ENCODE data around the gene ZFP92.
"Not testable (repeated sequence)": the region's sequence is repeated elsewhere in the genome, so short reads cannot be mapped to it uniquely, and the experiment has no call there.

ZFP92 gene

DNA sequence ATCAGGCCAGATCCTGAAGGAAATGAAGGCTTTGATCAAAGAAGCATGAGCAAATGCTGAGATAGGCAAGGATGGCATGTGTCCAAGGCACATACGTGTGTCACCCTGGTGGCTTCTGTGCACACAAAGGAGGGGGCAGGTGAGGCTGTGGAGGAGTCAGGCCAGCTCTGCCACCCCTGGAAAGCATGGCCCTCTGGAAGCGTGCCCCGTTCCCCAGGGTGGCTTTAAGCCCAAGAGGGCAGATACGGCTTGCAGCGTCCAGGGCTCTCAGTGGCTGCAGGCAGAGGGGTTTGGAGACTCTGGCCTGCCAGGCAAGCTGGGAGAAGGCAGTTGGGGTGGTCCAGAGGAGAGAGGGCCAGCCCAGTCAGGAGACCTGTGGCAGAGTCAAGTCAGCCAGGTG is 35.7 kb upstream of the ZFP92 start:
- H3K36me3 ChIP-seq (ENCODE audit: control insufficient read depth, insufficient read depth, low read length) = no peaks in the 10 kb centered on the region
- no peaks in the 10 kb centered on the region for H3K27me3 ChIP-seq (replicated peaks; ENCODE audit: control insufficient read depth, insufficient read depth, low read length, poor library complexity, severe bottlenecking)
- H3K27ac ChIP-seq (ENCODE audit: insufficient read depth, low read length, poor library complexity, severe bottlenecking) = no peak overlapping the region

DNA sequence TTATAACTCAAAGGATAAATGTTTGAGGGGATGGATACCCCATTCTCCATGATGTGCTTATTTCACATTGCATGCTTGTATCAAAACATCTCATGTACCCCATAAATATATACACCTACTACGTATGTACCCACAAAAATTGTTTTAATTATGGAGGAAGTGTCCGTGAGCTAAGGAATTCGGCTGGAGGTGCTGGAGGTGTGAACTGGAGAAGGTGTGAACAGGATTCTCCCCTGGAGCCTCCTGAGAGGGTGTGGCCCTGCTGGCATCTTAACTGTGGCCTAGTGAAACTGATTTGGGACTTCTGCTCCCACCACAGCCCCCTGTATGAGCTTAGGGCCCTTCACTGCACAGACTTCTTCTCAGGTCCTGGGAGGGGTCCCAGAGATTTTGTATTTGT is 33.5 kb upstream of the ZFP92 start:
- Histone ChIP-seq H3K27ac (ENCODE audit: insufficient read depth, low read length, poor library complexity, severe bottlenecking) (no peak overlapping the region), H3K4me1 (ENCODE audit: control insufficient read depth, insufficient read depth, low read length, poor library complexity, severe bottlenecking) (no peaks in the 10 kb centered on the region), H3K4me3 (ENCODE audit: insufficient read depth, low read depth, low read length, poor library complexity, severe bottlenecking) (no peak overlapping the region), H3K9me3 (ENCODE audit: control insufficient read depth, low read length) (no peaks in the 10 kb centered on the region), H3K27me3 (replicated peaks; ENCODE audit: control insufficient read depth, insufficient read depth, low read length, poor library complexity, severe bottlenecking) (no peaks in the 10 kb centered on the region), H3K36me3 (ENCODE audit: control insufficient read depth, insufficient read depth, low read length) (no peaks in the 10 kb centered on the region)
- no peak for DNase-seq

More for the DNA sequence above, 35.7 kb upstream of the ZFP92 start:
- Histone ChIP-seq H3K4me3 (ENCODE audit: insufficient read depth, low read depth, low read length, poor library complexity, severe bottlenecking) (no peak overlapping the region), H3K4me1 (ENCODE audit: control insufficient read depth, insufficient read depth, low read length, poor library complexity, severe bottlenecking) (no peaks in the 10 kb centered on the region), H3K9me3 (ENCODE audit: control insufficient read depth, low read length) (no peaks in the 10 kb centered on the region)
- DNase-seq = no peak

DNA sequence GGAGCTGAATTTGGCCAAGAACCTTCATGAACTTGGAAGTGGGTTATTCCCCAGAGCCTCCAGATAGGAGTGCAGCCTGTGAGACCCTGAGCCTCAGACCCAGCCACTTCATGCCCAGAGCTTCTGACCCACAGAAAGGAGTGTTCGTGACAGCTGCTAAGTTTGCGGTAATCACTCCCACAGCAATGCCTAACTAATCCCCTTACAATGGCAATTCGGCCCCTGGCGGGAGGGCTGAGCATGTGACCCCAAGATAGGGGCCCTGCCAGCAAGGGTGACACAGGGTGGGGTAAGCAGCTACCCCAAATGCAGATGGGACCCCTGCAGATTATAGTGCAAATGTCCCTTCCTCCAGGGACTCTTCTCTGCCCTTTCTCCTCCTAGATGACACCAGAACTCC is 32.7 kb upstream of the ZFP92 start:
- Histone ChIP-seq H3K4me1 (ENCODE audit: control insufficient read depth, insufficient read depth, low read length, poor library complexity, severe bottlenecking) (no peaks in the 10 kb centered on the region), H3K27ac (ENCODE audit: insufficient read depth, low read length, poor library complexity, severe bottlenecking) (no peak overlapping the region), H3K27me3 (replicated peaks; ENCODE audit: control insufficient read depth, insufficient read depth, low read length, poor library complexity, severe bottlenecking) (no peaks in the 10 kb centered on the region), H3K9me3 (ENCODE audit: control insufficient read depth, low read length) (no peaks in the 10 kb centered on the region), H3K36me3 (ENCODE audit: control insufficient read depth, insufficient read depth, low read length) (no peaks in the 10 kb centered on the region), H3K4me3 (ENCODE audit: insufficient read depth, low read depth, low read length, poor library complexity, severe bottlenecking) (no peak overlapping the region)
- DNase-seq = no peak

DNA sequence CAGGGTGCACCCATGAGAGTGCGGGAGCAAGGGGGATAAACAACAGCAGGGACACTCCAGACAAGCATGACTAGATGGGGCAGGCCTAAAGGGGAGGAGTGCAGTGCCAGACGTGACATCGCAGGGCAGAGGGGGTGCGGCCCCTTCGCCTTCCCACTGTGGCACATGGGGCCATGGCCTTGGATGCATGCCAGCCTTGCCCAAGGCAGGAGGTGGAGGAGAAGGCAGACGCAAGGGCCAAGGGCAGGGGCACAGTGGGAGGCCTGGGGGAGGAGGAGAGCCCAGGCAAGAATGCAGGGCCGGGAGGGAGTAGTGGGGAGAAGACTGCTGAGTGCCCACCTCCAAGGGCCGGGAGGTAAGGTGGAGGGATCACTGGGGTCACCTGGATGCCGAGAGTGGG is 31.8 kb upstream of the ZFP92 start:
- no peak for DNase-seq
- no peak overlapping the region for H3K4me3 ChIP-seq (ENCODE audit: insufficient read depth, low read depth, low read length, poor library complexity, severe bottlenecking)
- no peaks in the 10 kb centered on the region for H3K9me3 ChIP-seq (ENCODE audit: control insufficient read depth, low read length)
- no peak overlapping the region for H3K27ac ChIP-seq (ENCODE audit: insufficient read depth, low read length, poor library complexity, severe bottlenecking)
- no peaks in the 10 kb centered on the region for H3K4me1 ChIP-seq (ENCODE audit: control insufficient read depth, insufficient read depth, low read length, poor library complexity, severe bottlenecking)
- H3K27me3 ChIP-seq (replicated peaks; ENCODE audit: control insufficient read depth, insufficient read depth, low read length, poor library complexity, severe bottlenecking) = no peaks in the 10 kb centered on the region
- no peaks in the 10 kb centered on the region for H3K36me3 ChIP-seq (ENCODE audit: control insufficient read depth, insufficient read depth, low read length)

DNA sequence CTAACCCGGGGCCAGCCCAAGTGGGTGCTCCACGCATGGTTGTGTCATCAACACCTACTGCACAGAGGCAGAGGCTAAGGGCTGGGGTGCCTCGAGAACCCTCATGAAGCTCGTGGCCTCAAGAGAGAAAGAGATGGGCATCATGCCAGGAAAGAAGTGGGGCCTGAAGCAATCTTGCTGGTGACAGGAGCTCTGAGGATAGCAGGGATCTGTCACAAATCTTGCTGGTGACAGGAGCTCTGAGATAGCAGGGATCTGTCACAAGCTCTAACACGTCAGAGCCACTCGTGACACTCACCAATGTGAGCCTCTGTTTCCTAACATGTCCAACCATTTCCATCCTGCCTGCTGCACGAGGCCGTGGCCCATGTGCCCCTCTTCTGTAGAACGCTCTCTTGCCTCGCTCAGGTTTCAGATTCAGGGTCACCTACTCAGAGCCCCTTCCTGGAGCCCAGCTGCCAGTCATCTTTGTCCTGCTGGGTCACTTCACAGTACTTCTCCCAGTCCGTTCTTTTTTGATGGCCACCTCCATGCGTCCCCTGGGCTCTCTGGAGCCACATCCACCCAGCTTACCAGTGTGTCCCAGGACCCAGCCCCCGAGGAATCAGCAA is 31.2 kb upstream of the ZFP92 start:
- Histone ChIP-seq H3K27ac (ENCODE audit: insufficient read depth, low read length, poor library complexity, severe bottlenecking) (no peak overlapping the region), H3K4me3 (ENCODE audit: insufficient read depth, low read depth, low read length, poor library complexity, severe bottlenecking) (no peak overlapping the region), H3K27me3 (replicated peaks; ENCODE audit: control insufficient read depth, insufficient read depth, low read length, poor library complexity, severe bottlenecking) (no peaks in the 10 kb centered on the region), H3K36me3 (ENCODE audit: control insufficient read depth, insufficient read depth, low read length) (no peaks in the 10 kb centered on the region), H3K4me1 (ENCODE audit: control insufficient read depth, insufficient read depth, low read length, poor library complexity, severe bottlenecking) (no peaks in the 10 kb centered on the region), H3K9me3 (ENCODE audit: control insufficient read depth, low read length) (no peaks in the 10 kb centered on the region)
- DNase-seq = no peak

DNA sequence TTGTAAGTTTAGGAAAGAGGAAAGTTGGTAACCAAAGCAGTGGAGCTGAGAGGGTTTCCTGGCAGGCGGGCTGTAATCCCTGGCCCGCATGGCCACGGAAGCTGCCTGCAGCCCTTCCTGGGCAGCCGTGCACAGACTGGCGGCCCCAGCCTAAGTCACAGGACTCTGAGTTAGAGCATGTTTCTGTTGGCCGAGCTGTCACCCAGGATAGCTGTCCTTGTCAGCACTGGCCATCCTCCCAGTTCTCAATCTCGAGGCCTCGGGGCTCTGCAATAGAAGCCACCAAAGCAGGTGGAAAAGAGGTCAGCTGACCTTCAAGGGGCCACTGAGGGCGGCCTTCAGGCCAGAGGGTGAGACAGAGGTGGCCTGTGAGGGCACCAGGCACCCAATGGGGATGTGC is 30.6 kb upstream of the ZFP92 start:
- DNase-seq = no peak
- Histone ChIP-seq H3K36me3 (ENCODE audit: control insufficient read depth, insufficient read depth, low read length) (no peaks in the 10 kb centered on the region), H3K4me3 (ENCODE audit: insufficient read depth, low read depth, low read length, poor library complexity, severe bottlenecking) (no peak overlapping the region), H3K27me3 (replicated peaks; ENCODE audit: control insufficient read depth, insufficient read depth, low read length, poor library complexity, severe bottlenecking) (no peaks in the 10 kb centered on the region), H3K27ac (ENCODE audit: insufficient read depth, low read length, poor library complexity, severe bottlenecking) (no peak overlapping the region), H3K9me3 (ENCODE audit: control insufficient read depth, low read length) (no peaks in the 10 kb centered on the region), H3K4me1 (ENCODE audit: control insufficient read depth, insufficient read depth, low read length, poor library complexity, severe bottlenecking) (no peaks in the 10 kb centered on the region)

DNA sequence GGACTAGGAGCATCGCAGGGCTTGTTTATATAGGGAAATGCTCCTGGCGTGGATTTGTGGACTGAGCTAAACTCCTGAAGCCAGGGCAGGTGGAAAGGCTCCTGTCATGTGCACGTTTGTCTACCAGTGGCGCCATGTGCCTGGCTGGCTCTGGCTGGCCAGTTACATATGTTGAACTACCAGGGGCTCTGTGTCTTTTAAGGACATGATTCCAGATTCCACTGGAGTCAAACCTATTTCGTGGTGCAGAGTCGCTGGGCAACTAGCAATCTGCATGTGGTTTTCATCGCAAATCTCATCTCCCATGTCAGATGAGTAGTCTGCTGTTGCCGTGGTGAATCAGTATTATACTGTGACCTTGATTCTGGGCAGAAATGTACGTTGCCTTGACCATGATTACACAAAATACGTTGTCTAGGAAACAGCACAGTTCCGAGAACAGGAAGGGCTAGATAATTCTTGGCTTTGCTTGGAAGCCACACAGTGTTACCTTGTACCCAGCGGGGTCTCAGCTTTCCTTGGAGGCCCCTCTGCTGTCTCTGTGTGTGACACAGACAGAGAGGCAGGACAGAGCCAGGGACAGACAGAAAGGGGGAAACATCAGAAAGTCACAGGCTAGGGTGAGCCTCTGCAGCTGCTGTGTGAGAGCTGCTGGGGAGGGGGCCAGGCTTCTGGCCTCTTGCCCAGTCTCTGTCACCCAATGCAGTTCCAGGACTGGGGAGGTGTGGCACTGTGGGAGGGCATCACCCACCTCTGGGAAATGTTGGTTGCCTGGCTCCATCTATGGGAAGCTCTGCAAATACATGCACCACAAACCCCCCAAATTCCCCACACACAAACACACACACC is 29.4 kb upstream of the ZFP92 start:
- Histone ChIP-seq H3K27ac (ENCODE audit: insufficient read depth, low read length, poor library complexity, severe bottlenecking) (no peak overlapping the region), H3K36me3 (ENCODE audit: control insufficient read depth, insufficient read depth, low read length) (no peaks in the 10 kb centered on the region), H3K27me3 (replicated peaks; ENCODE audit: control insufficient read depth, insufficient read depth, low read length, poor library complexity, severe bottlenecking) (no peaks in the 10 kb centered on the region), H3K4me1 (ENCODE audit: control insufficient read depth, insufficient read depth, low read length, poor library complexity, severe bottlenecking) (no peaks in the 10 kb centered on the region), H3K4me3 (ENCODE audit: insufficient read depth, low read depth, low read length, poor library complexity, severe bottlenecking) (no peak overlapping the region), H3K9me3 (ENCODE audit: control insufficient read depth, low read length) (no peaks in the 10 kb centered on the region)
- DNase-seq = no peak

DNA sequence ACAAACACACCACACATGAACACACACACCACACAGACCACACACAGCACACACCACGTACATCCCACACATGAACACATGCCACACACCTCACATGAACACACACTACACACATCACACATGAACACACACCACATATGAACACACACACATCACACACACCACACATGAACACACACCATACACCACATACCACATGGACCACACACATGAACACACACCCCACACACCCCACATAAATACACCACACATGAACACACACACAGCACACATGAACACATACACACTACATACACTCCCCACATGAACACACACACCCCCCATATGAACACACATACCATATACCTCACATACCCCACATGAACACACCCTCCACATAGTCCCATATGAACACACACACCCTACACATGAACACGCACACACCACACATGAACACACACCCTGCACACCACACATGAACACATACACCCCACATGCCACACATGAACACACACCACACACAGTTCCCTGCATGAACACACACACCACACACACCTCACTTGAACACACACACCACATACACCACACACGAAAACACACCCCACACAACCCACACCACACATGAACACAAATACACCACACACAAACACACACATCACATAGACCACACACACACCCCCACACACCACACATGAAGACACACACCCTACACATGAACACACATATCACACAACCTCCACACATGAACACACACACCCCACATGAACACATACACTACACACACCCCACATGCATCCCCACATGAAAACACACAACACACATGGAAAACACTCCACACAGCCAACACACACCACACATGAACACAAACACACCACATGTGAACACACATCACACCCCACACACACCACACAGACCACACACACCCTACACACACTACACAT is 28.4 kb upstream of the ZFP92 start:
- H3K4me1 ChIP-seq (ENCODE audit: control insufficient read depth, insufficient read depth, low read length, poor library complexity, severe bottlenecking) = no peaks in the 10 kb centered on the region
- no peaks in the 10 kb centered on the region for H3K36me3 ChIP-seq (ENCODE audit: control insufficient read depth, insufficient read depth, low read length)
- no peak overlapping the region for H3K27ac ChIP-seq (ENCODE audit: insufficient read depth, low read length, poor library complexity, severe bottlenecking)
- no peak overlapping the region for H3K4me3 ChIP-seq (ENCODE audit: insufficient read depth, low read depth, low read length, poor library complexity, severe bottlenecking)
- no peaks in the 10 kb centered on the region for H3K27me3 ChIP-seq (replicated peaks; ENCODE audit: control insufficient read depth, insufficient read depth, low read length, poor library complexity, severe bottlenecking)
- H3K9me3 ChIP-seq (ENCODE audit: control insufficient read depth, low read length) = no peaks in the 10 kb centered on the region
- DNase-seq = no peak

DNA sequence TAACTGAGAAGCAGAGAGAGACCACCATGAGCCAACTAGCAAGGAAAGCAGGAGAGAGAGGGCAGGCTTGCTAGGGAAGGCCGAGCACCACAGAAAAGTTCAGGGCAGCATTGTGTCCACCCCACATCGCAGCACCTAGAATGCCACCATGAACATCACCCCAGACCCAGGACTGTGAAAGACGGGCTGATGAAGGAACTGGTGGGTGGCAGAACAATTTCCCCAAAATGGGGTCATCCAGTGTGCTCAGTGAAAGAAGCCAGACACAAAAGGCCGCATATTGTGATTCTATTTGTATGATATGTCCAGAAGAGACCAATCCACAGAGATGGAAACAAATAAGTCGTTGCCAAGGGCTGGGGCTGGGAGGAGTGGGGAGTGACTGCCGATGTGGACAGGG is 26.9 kb upstream of the ZFP92 start:
- DNase-seq = no peak
- Histone ChIP-seq H3K27ac (ENCODE audit: insufficient read depth, low read length, poor library complexity, severe bottlenecking) (no peak overlapping the region), H3K9me3 (ENCODE audit: control insufficient read depth, low read length) (no peaks in the 10 kb centered on the region), H3K4me1 (ENCODE audit: control insufficient read depth, insufficient read depth, low read length, poor library complexity, severe bottlenecking) (no peaks in the 10 kb centered on the region), H3K36me3 (ENCODE audit: control insufficient read depth, insufficient read depth, low read length) (no peaks in the 10 kb centered on the region), H3K4me3 (ENCODE audit: insufficient read depth, low read depth, low read length, poor library complexity, severe bottlenecking) (no peak overlapping the region), H3K27me3 (replicated peaks; ENCODE audit: control insufficient read depth, insufficient read depth, low read length, poor library complexity, severe bottlenecking) (no peaks in the 10 kb centered on the region)

DNA sequence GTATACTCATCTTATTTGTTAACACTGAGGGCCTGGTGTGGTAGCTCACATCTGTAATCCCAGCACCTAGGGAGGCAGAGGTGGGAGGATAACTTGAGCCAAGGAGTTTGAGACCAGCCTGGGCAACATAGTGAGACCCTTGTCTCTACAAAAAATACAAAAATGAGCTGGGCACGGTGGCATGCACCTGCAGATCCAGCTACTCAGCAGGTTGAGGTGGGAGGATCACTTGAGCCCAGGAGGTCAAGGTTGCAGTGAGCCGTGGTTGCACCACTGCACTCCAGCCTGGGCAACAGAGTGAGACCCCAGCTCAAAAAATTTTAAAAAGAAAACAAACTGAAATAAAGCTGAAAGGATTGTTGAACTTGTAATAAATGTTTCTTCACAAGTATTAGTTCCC is 26.3 kb upstream of the ZFP92 start:
- DNase-seq; H3K4me3 ChIP-seq (ENCODE audit: insufficient read depth, low read depth, low read length, poor library complexity, severe bottlenecking); H3K36me3 ChIP-seq (ENCODE audit: control insufficient read depth, insufficient read depth, low read length); H3K27ac ChIP-seq (ENCODE audit: insufficient read depth, low read length, poor library complexity, severe bottlenecking); H3K4me1 ChIP-seq (ENCODE audit: control insufficient read depth, insufficient read depth, low read length, poor library complexity, severe bottlenecking); H3K9me3 ChIP-seq (ENCODE audit: control insufficient read depth, low read length); H3K27me3 ChIP-seq (replicated peaks; ENCODE audit: control insufficient read depth, insufficient read depth, low read length, poor library complexity, severe bottlenecking): not testable (repeated sequence)
